HCT116 (cell line): Measurements from ENCODE around the gene GH2. TPM values are rescaled to one million over a fixed set of nuclear protein-coding genes. Genes with fewer than 3 reads are reported as not detected.
"Not testable (repeated sequence)": the region's sequence is repeated elsewhere in the genome, so short reads cannot be mapped to it uniquely, and the experiment has no call there.

Experiments
- ATAC-seq: fragments of 200-7000 bp; cut with Tn5 transposase; 2 replicates; pipeline ENCODE4 v1.9.1; 2020; ENCODE audit warnings: mild to moderate bottlenecking, moderate library complexity
- BruUV-seq: library from RNA; stranded (reverse); fragments of 400-500 nt; replicated peaks from 2 replicates; lab custom pipeline; 2021; lab: Mats Ljungman, UMichigan
- CTCF ChIA-PET: fragments of 300-600 bp; sonication (Branson Sonifier 250); formaldehyde crosslinking; loops from one replicate; lab custom pipeline; 2021; ENCODE audit warnings: antibody characterized with exemption; lab: Charles Lee
- POLR2A ChIA-PET: fragments of 300-600, 350-600 bp; sonication (Branson Sonifier 250); formaldehyde crosslinking; loops from one replicate; lab custom pipeline; 2021; ENCODE audit warnings: antibody characterized with exemption; lab: Charles Lee
- RAD21 ChIA-PET, 2 experiments: fragments of 300-600 bp; sonication (Branson Sonifier 250); formaldehyde crosslinking; loops; one replicate each; lab custom pipeline; 2023; ENCODE audit warnings: low total read pairs in 2 of 2; ENCODE audit not compliant: uncharacterized antibody in 2 of 2, unreplicated experiment in 2 of 2, low non-redundant PET in 1 of 2; lab: Charles Lee
- DNase-seq: peaks from one replicate; pipeline ENCODE4 v3.0.0-alpha.2; 2010; ENCODE audit warnings: low read depth, low spot score
- H2AFZ ChIP-seq: fragments of 200-600 bp; shearing (Covaris generic), sonication (generic); 2 replicates; pipeline ENCODE4 v1.6.1; 2017; ENCODE audit warnings: low read depth, mixed run types, mixed read lengths, antibody characterized with exemption, low read length; ENCODE audit not compliant: poor library complexity, severe bottlenecking
- H3K27ac ChIP-seq: 2 replicates; pipeline ENCODE4 v1.5.1; 2012; ENCODE audit warnings: low read depth, low read length
- H3K27me3 ChIP-seq: fragments of 200-600 bp; sonication (generic); 2 replicates; pipeline ENCODE4 v1.6.1; 2016; ENCODE audit warnings: mixed run types, low read length, mixed read lengths; ENCODE audit not compliant: insufficient read depth
- H3K36me3 ChIP-seq, 2 experiments: fragments of 200-500 bp in 1 of 2; fragments of 200-600 bp in 1 of 2; sonication (Bioruptor generic) in 1 of 2; sonication (generic) in 1 of 2; 2 replicates each; pipeline versions ENCODE4 v1.5.1 to v1.6.1; 2014 to 2016; ENCODE audit warnings: low read length in 2 of 2, inconsistent platforms in 1 of 2, mixed read lengths in 1 of 2, mixed run types in 1 of 2; ENCODE audit not compliant: insufficient read depth in 2 of 2, control insufficient read depth in 1 of 2
- H3K4me1 ChIP-seq, 2 experiments: fragments of 200-600 bp in 1 of 2; sonication (generic) in 1 of 2; 2 replicates each; pipeline versions ENCODE4 v1.5.1 to v1.6.1; 2012 to 2017; ENCODE audit warnings: low read length in 2 of 2, inconsistent platforms in 1 of 2, mild to moderate bottlenecking in 1 of 2, mixed read lengths in 1 of 2, mixed run types in 1 of 2, moderate library complexity in 1 of 2; ENCODE audit not compliant: insufficient read depth in 2 of 2, control insufficient read depth in 1 of 2
- H3K4me2 ChIP-seq: fragments of 200-600 bp; sonication (generic); 2 replicates; pipeline ENCODE4 v1.6.1; 2017; ENCODE audit warnings: mixed run types, low read length, mixed read lengths
- H3K4me3 ChIP-seq, 2 experiments: fragments of 200-600 bp in 1 of 2; sonication (generic) in 1 of 2; replicated peaks in 1 of 2; 2 replicates each; pipeline ENCODE4 v1.5.1; 2011 to 2016; ENCODE audit warnings: low read length in 2 of 2, control low read depth in 1 of 2, low read depth in 1 of 2, mild to moderate bottlenecking in 1 of 2, mixed read lengths in 1 of 2, mixed run types in 1 of 2
- H3K79me2 ChIP-seq: fragments of 200-600 bp; sonication (generic); 2 replicates; pipeline ENCODE4 v1.6.1; 2017; ENCODE audit warnings: mild to moderate bottlenecking, mixed run types, low read length, moderate library complexity, mixed read lengths; ENCODE audit not compliant: insufficient read depth
- H3K9ac ChIP-seq: fragments of 200-600 bp; sonication (generic); 2 replicates; pipeline ENCODE4 v1.6.1; 2016; ENCODE audit warnings: low read length, mixed read lengths
- H3K9me2 ChIP-seq: fragments of 200-600 bp; sonication (generic), shearing (Covaris generic); 2 replicates; pipeline ENCODE4 v1.6.1; 2017; ENCODE audit warnings: mixed run types, mild to moderate bottlenecking, moderate library complexity; ENCODE audit not compliant: insufficient read depth
- H3K9me3 ChIP-seq, 2 experiments: fragments of 200-500 bp in 1 of 2; fragments of 200-600 bp in 1 of 2; sonication (Bioruptor generic) in 1 of 2; sonication (generic) in 1 of 2; 2 replicates each; pipeline ENCODE4 v1.6.1; 2014 to 2017; ENCODE audit warnings: low read length in 2 of 2, mixed read lengths in 2 of 2, inconsistent platforms in 1 of 2, low read depth in 1 of 2, mild to moderate bottlenecking in 1 of 2, mixed run types in 1 of 2, moderate library complexity in 1 of 2; ENCODE audit not compliant: control insufficient read depth in 1 of 2, insufficient read depth in 1 of 2
- H4K20me1 ChIP-seq: fragments of 200-600 bp; sonication (generic), shearing (Covaris generic); 2 replicates; pipeline ENCODE4 v1.6.1; 2017; ENCODE audit warnings: mixed run types, mild to moderate bottlenecking, moderate library complexity; ENCODE audit not compliant: insufficient read depth
- CBX3 ChIP-seq: IDR thresholded peaks from 2 replicates; pipeline ENCODE4 v1.6.1; 2012; ENCODE audit warnings: low read depth
- CTCF ChIP-seq, 3 experiments: fragments of 200-600 bp in 1 of 3; sonication (generic) in 1 of 3; IDR thresholded peaks in 2 of 3; conservative IDR thresholded peaks in 1 of 3; 2 replicates each; pipeline ENCODE4 v1.5.1; 2012 to 2017; ENCODE audit warnings: low read depth in 2 of 3, low read length in 2 of 3, antibody characterized with exemption in 1 of 3, borderline replicate concordance in 1 of 3, control low read depth in 1 of 3, mild to moderate bottlenecking in 1 of 3, mixed read lengths in 1 of 3, mixed run types in 1 of 3, moderate library complexity in 1 of 3; ENCODE audit not compliant: insufficient read depth in 1 of 3
- EGR1 ChIP-seq: IDR thresholded peaks from 2 replicates; pipeline ENCODE4 v1.6.1; 2012; ENCODE audit warnings: low read depth
- POLR2A ChIP-seq: IDR thresholded peaks from 2 replicates; pipeline ENCODE4 v1.7.0; 2011; ENCODE audit warnings: borderline replicate concordance; ENCODE audit not compliant: insufficient read depth, insufficient read length; ENCODE audit errors: extremely low read depth
- POLR2AphosphoS5 ChIP-seq: IDR thresholded peaks from 2 replicates; pipeline ENCODE4 v1.6.1; 2011; ENCODE audit warnings: mild to moderate bottlenecking, low read depth, low read length, moderate library complexity
- REST ChIP-seq: IDR thresholded peaks from 2 replicates; pipeline ENCODE4 v1.6.1; 2012; ENCODE audit warnings: low read depth
- YY1 ChIP-seq: IDR thresholded peaks from 2 replicates; pipeline ENCODE4 v1.6.1; 2011; ENCODE audit warnings: low read length, low read depth, moderate library complexity, mild to moderate bottlenecking; ENCODE audit not compliant: insufficient replicate concordance; ENCODE audit errors: extremely low read depth
- ZNF274 ChIP-seq: fragments of 200-500 bp; sonication (Bioruptor generic); IDR thresholded peaks from 2 replicates; pipeline ENCODE4 v1.6.1; 2014; ENCODE audit warnings: mild to moderate bottlenecking, low read depth, low read length, inconsistent platforms
- intact Hi-C: fragments of 100-400 bp; cut with micrococcal nuclease; formaldehyde crosslinking; loops from 2 replicates; pipeline ENCODE4 v1.10.0; 2022
- total RNA-seq: library from RNA; stranded (reverse); gene quantifications from one replicate; pipeline ENCODE4 v1.2.1, GENCODE V29; 2021; ENCODE audit not compliant: unreplicated experiment

GH2 gene
- total RNA-seq, 1 experiment from 2014 or later: not detected

- H3K4me1 ChIP-seq, H3K27me3 ChIP-seq, H3K27ac ChIP-seq, intact Hi-C loops, BruUV-seq, H3K79me2 ChIP-seq, H3K36me3 ChIP-seq, H3K4me2 ChIP-seq, H3K9me3 ChIP-seq, H2AFZ ChIP-seq, H4K20me1 ChIP-seq, RAD21 ChIA-PET, H3K9ac ChIP-seq, H3K4me3 ChIP-seq, H3K9me2 ChIP-seq, ATAC-seq, DNase-seq, POLR2A ChIA-PET: not testable (repeated sequence)
- CTCF ChIA-PET: interaction anchor here (1.0 to 1.5 kb wide), 5 partner anchors 31 to 218 kb away, joined by 3 to 8 read pairs (median 3); no protein-coding TSS in a partner anchor
These were observed 34.0 kb upstream of the GH2 start for GRCh38 chr17:63915753-63916152.

GRCh38 chr17:63914471-63914870 lies 32.7 kb upstream of the GH2 start:
- intact Hi-C loops: loop anchor here (5.0 kb wide), 1 partner anchor 368 kb away; no protein-coding TSS in a partner anchor
- ChIA-PET CTCF (interaction anchor here (1.1 kb wide), 1 partner anchor 219 kb away, joined by 3 read pairs; no protein-coding TSS in a partner anchor), POLR2A (no interaction called here), RAD21 (no interaction called here)
- Histone ChIP-seq H3K4me3 (no peak overlapping the region), H3K4me1 (no peaks in the 10 kb centered on the region), H3K36me3 (no peaks in the 10 kb centered on the region), H3K27me3 (no peaks in the 10 kb centered on the region; the same call in 1 of the 2 replicates), H3K79me2 (no peaks in the 10 kb centered on the region), H4K20me1 (no peaks in the 10 kb centered on the region), H2AFZ (no peak overlapping the region), H3K27ac (no peak overlapping the region), H3K9me3 (no peaks in the 10 kb centered on the region), H3K9me2 (no peaks in the 10 kb centered on the region), H3K9ac (no peak overlapping the region), H3K4me2 (no peak overlapping the region)
- no peak for TF ChIP-seq REST
- no peak for TF ChIP-seq CBX3
- TF ChIP-seq POLR2AphosphoS5: no peak
- no peak for TF ChIP-seq YY1
- no peak for TF ChIP-seq ZNF274
- no peak for TF ChIP-seq EGR1
- no peak for TF ChIP-seq CTCF (IDR thresholded peaks at IDR 0.05 in 2 of 3, conservative IDR thresholded peaks at IDR 0.05 in 1 of 3; ENCODE audit: borderline replicate concordance in 1 of 3, insufficient read depth in 1 of 3, low read depth in 2 of 3, low read length in 2 of 3)
- TF ChIP-seq POLR2A: no peak
- ATAC-seq: no peak
- BruUV-seq: no TSS peak
- DNase-seq: no peak
